AG10803 (cell line): ENCODE measurements around the gene GAL3ST2.

Experiments used
- DNase-seq: peaks from one replicate; pipeline ENCODE4 v3.0.0; 2010; ENCODE audit warnings: low read depth
- H3K4me3 ChIP-seq: 2 replicates; pipeline ENCODE4 v1.5.1; 2011; ENCODE audit warnings: mild to moderate bottlenecking, low read length, control low read depth
- CTCF ChIP-seq: conservative IDR thresholded peaks from 2 replicates; pipeline ENCODE4 v1.5.1; 2011; ENCODE audit warnings: mild to moderate bottlenecking, low read length, control low read depth, inconsistent platforms

Gene GAL3ST2

DNA sequence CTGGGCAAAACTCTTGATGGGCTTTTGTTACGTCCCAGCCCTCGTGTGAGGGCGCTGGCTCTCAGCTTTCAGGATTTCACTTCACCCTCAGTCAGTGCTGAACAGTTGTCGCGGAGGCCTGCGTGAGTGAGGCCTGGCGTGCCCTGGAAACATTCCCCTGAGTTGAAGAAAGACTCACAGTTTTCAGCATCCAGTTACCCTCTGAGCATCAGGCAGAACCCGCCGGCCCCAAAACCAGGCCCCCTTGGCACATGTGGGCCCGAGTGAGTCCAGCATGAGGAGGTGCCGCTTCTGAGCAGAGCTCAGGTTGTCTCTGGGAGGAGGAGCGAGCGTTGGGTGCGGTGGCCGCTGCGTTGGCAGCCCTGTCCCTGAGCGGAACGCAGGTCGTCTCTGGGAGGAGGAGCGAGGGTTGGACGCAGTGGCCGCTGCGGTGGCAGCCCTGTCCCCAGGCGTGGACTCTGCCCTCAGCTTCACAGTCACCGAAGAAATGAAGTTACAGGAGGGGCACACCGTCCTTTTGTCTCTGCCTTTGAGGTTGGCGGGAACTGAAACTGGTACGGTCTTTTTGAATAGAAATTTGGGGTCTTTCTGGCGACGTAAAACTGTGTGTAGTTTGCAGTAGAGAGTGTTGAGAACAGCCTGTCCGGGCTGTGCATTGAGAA is 32.2 kb downstream of the GAL3ST2 start, which contains the start of gene NEU4:
Gene NEU4 (plus strand): TSS at position 473 of the 662 bp plus-strand sequence. CDS start 5,292 bp downstream, outside the sequence.
- no peak for DNase-seq
- H3K4me3 ChIP-seq, result no peak within 1 kb of the TSS
- no peak for TF ChIP-seq CTCF

DNA sequence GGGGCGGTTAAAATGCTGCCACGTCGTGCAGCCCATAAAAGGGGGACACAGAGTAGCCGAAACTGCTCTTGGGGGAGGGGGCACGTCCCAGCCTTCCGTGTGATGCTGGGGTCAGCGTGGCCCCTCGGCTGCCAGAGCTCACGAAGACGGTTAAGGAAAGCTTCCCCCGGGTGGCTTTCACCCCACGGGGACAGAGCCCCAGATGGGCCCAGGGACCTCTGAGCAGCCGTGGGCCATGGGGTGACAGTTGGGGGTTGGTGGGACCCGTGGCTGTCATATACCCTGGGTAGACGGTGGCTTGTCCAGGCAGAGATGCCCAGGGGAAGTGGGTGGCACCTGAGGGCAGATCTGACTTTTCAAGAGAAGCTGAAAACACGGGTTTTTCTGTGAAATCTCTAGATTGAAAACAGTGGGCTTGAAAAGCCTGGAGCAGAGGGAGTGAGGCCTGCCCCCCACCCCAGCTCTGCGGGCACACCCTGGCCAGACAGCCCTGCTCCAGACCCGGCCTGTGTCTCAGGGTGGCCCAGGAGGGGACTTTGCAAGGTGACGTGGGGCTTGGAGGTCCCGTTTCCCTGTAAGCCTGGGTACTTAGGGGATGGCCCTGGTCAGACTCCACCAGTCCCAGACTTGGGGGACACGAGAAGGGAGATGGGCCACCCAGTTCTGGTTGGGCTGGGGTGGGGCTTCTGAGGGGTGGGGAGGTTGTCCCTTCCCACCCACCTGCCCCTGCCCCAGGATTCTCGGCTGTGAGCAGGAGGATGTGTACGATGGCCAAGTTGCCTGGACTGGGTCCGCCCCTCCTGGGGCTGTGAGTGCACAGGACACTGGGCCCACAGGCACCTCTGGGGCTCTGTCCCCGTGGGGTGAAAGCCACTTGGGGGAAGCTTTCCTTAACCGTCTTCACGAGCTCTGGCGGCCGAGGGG is 33.0 kb downstream of the GAL3ST2 start:
- H3K4me3 ChIP-seq, result no peak overlapping the region
- no peak for DNase-seq
- no peak for TF ChIP-seq CTCF

GRCh38 chr2:241810307-241811200 is 33.9 kb downstream of the GAL3ST2 start:
- no peak overlapping the region for H3K4me3 ChIP-seq
- no peak for TF ChIP-seq CTCF
- DNase-seq, result no peak

DNA sequence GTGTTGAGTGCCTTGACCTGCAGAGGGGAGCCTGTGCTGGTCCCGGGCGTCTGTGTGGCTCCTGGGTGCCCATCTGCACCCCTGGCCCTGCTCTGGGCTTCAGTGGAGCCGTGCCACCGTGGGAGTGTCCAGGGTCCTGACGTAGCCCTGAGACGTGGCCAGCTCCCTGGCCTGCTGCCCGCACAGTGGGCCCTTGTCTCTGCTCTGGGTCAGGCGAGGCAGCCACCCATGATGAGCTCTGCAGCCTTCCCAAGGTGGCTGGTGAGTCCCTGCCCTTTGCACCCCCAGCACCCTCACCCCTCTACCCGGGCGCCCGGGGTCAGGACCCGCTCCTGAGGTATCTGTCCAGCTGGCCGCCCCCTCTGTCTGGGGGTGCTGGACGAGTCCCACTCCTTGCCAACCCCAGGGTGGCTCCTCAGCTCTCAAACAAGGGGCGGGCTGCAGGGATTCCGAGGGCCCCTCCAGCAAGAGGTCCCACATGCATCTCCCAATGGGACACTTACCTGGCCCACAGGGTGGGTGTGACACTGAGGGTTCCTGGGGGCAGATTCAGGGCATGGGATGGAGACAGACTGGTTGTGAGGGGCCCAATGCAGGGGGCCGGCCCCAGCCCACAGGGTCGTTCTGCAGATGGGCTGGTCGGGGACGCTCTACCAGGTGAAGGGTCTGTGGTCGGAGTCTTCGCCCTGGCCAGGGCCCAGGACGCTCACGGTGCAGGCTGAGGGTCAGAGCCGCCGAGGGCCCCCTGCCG is 34.8 kb downstream of the GAL3ST2 start:
- no peak overlapping the region for H3K4me3 ChIP-seq
- no peak for DNase-seq
- no peak for TF ChIP-seq CTCF

DNA sequence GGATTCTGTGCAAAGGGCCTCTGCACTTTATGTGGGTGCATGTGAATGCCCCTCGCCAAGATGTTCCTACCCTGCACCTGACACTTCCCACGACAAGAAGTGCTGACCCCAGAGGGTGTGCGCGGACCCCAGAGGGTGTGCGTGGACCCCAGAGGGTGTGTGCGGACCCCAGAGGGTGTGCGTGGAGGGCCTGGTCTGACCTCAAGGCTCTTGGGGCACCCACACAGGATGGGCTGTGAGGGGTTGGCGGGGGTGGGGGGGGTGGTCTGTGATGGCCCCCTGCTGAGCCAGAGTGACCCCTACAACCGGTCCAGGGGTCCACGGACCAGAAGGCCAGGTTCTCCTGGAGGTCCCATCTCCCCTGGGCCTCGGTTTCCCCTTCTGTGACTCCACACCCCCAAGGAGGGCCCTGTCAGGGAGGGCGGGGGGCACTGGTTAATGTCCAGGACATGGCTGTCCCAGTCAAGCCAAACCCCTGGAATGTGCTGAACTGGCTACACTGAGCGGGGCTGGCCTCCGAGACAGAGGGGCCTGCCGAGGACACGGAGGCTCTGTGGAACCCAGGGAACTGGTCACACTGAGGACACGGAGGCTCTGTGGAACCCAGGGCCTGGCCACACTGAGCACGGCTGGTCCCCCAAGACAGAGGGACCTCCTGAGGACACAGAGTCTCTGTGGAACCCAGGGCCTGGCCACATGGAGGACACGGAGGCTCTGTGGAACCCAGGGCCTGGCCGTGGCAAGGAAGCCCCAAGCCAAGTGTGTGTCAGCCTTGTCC is 35.5 kb downstream of the GAL3ST2 start:
- H3K4me3 ChIP-seq, result no peak overlapping the region
- no peak for DNase-seq
- no peak for TF ChIP-seq CTCF
